Measurements from ENCODE around the gene IKZF2. TPM values are rescaled to one million over a fixed set of nuclear protein-coding genes. Genes with fewer than 3 reads are reported as not detected.

Gene IKZF2
- total and polyA plus RNA-seq, 2 donors (not counting 3 experiments of a cell fraction or from before 2014, with no cell fraction given): 0.08 to 0.46 TPM

DNA sequence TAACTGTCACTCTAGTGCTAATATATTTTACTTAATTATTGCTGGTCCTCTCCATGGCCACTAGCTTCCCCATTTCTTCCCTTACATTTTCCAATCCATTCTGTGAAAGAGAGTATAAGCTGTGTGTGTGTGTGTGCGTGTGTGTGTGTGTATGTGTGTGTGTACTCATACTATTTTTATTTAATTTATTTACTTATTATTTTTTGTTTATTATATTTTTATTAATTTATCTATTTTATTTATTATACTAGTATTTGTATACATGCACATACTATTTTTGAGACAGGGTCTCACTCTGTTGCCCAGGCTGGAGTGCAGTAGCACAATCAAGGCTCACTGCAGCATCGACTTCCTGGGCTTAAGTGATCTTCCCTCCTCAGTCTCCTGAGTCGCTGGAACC, 59.6 kb downstream of the IKZF2 start:
- Histone ChIP-seq H3K4me2 (ENCODE audit: insufficient read depth, low read length) (no peak overlapping the region), H3K9me1 (replicated peaks; ENCODE audit: control insufficient read depth, extremely low read depth, insufficient read depth, low read length) (no peaks in the 10 kb centered on the region), H4K20me1 (replicated peaks; ENCODE audit: control insufficient read depth, extremely low read depth, insufficient read depth, low read length) (no peaks in the 10 kb centered on the region), H3K79me2 (ENCODE audit: control insufficient read depth, insufficient read depth, low read length) (no peaks in the 10 kb centered on the region), H3K27me3 (ENCODE audit: control insufficient read depth in 2 of 2, insufficient read depth in 2 of 2, low read length in 2 of 2) (no peaks in the 10 kb centered on the region), H3K9me3 (replicated peaks; ENCODE audit: control insufficient read depth, insufficient read depth, low read length) (no peaks in the 10 kb centered on the region), H3K9ac (replicated peaks; ENCODE audit: extremely low read depth, insufficient read depth, low read length) (no peak overlapping the region), H3K4me1 (ENCODE audit: control insufficient read depth, extremely low read depth, insufficient read depth, low read length) (no peaks in the 10 kb centered on the region), H3K36me3 (ENCODE audit: control insufficient read depth in 2 of 2, extremely low read depth in 1 of 2, insufficient read depth in 2 of 2, low read length in 2 of 2) (no peaks in the 10 kb centered on the region), H3K4me3 (replicated peaks in 1 of 3; ENCODE audit: insufficient read depth in 1 of 3, low read depth in 1 of 3, low read length in 3 of 3) (no peak overlapping the region), H2AFZ (ENCODE audit: low read depth, low read length) (no peak overlapping the region), H3K27ac (ENCODE audit: insufficient read depth, low read depth, low read length) (no peak overlapping the region)
- ChIA-PET POLR2A (no interaction called here), CTCF (interaction anchor here (1.1 kb wide), 1 partner anchor 10 kb away, joined by 4 read pairs; no protein-coding TSS in a partner anchor)
- dilution Hi-C loops (cut with MboI; ENCODE audit: extremely low pct_ligation_motif_present, low sequenced_read_pairs): no loop called here
- intact Hi-C loops (cut with micrococcal nuclease): no loop called here
- FAIRE-seq: no peak
- TF ChIP-seq, protein P1, sequence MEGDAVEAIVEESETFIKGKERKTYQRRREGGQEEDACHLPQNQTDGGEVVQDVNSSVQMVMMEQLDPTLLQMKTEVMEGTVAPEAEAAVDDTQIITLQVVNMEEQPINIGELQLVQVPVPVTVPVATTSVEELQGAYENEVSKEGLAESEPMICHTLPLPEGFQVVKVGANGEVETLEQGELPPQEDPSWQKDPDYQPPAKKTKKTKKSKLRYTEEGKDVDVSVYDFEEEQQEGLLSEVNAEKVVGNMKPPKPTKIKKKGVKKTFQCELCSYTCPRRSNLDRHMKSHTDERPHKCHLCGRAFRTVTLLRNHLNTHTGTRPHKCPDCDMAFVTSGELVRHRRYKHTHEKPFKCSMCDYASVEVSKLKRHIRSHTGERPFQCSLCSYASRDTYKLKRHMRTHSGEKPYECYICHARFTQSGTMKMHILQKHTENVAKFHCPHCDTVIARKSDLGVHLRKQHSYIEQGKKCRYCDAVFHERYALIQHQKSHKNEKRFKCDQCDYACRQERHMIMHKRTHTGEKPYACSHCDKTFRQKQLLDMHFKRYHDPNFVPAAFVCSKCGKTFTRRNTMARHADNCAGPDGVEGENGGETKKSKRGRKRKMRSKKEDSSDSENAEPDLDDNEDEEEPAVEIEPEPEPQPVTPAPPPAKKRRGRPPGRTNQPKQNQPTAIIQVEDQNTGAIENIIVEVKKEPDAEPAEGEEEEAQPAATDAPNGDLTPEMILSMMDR (IDR thresholded peaks at IDR 0.05; ENCODE audit: extremely low read depth in 1 of 2, insufficient read depth in 1 of 2, low read depth in 1 of 2, low read length in 2 of 2): no peak
- TF ChIP-seq MYC (IDR thresholded peaks at IDR 0.05; ENCODE audit: low read depth, low read length): no peak
- no peak for TF ChIP-seq EZH2 (IDR thresholded peaks at IDR 0.05; ENCODE audit: borderline replicate concordance, low read depth, low read length, severe bottlenecking)
- no peak for TF ChIP-seq POLR2A (IDR thresholded peaks at IDR 0.05; ENCODE audit: low read depth, low read length)
- TF ChIP-seq GATA2 (IDR thresholded peaks at IDR 0.05; ENCODE audit: insufficient read depth, insufficient read length, low read depth, low read length): no peak
- TF ChIP-seq FOS (IDR thresholded peaks at IDR 0.05; ENCODE audit: borderline replicate concordance, insufficient read depth, low read length): no peak
- TF ChIP-seq, protein P2, sequence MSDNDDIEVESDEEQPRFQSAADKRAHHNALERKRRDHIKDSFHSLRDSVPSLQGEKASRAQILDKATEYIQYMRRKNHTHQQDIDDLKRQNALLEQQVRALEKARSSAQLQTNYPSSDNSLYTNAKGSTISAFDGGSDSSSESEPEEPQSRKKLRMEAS (IDR thresholded peaks at IDR 0.05; ENCODE audit: insufficient read depth, insufficient read length): no peak
- no peak for TF ChIP-seq JUN (IDR thresholded peaks at IDR 0.05; ENCODE audit: borderline replicate concordance, insufficient read depth, insufficient read length, low read depth)
- TF ChIP-seq POLR2AphosphoS5 (IDR thresholded peaks at IDR 0.05; ENCODE audit: insufficient read depth, low read depth, low read length): no peak
- BruUV-seq (replicated peaks): no TSS peak
- DNase-seq (ENCODE audit: low read depth, low spot score): no peak

All from endothelial cell of umbilical vein (primary cell).